Endothelial cell of umbilical vein (primary cell): ENCODE results near the gene CEACAM1. TPM values are rescaled to one million over a fixed set of nuclear protein-coding genes. Genes with fewer than 3 reads are reported as not detected.

ENCODE experiments used
- BruUV-seq: library from RNA; stranded (reverse); fragments of 400-500 nt; replicated peaks from 2 replicates; lab custom pipeline; 2021; lab: Mats Ljungman, UMichigan
- CTCF ChIA-PET: fragments of 300-600, 350-600 bp; sonication (Branson Sonifier 250); formaldehyde crosslinking; loops from one replicate; lab custom pipeline; 2021; ENCODE audit warnings: antibody characterized with exemption, inconsistent platforms; lab: Charles Lee
- POLR2A ChIA-PET: fragments of 300-600, 350-600 bp; sonication (Branson Sonifier 250); formaldehyde crosslinking; loops from one replicate; lab custom pipeline; 2021; ENCODE audit warnings: antibody characterized with exemption, inconsistent platforms; lab: Charles Lee
- DNase-seq: peaks from one replicate; pipeline ENCODE4 v3.0.0-alpha.2; 2011; ENCODE audit warnings: low read depth, low spot score
- FAIRE-seq: peaks from 2 replicates; lab custom pipeline; 2011; peaks lifted over from hg19 to GRCh38; lab: Jason Lieb, UNC
- H2AFZ ChIP-seq: 2 replicates; pipeline ENCODE4 v1.6.0; 2012; ENCODE audit warnings: low read depth, low read length, control low read depth, inconsistent platforms
- H3K27ac ChIP-seq: 2 replicates; pipeline ENCODE4 v1.5.1; 2011; ENCODE audit warnings: low read depth, mild to moderate bottlenecking, control low read depth, low read length, moderate library complexity; ENCODE audit not compliant: insufficient read depth
- H3K27me3 ChIP-seq, 2 experiments: 2 replicates each; pipeline versions ENCODE4 v1.6.0 to v1.6.1; 2011; ENCODE audit warnings: low read length in 2 of 2, mixed read lengths in 1 of 2; ENCODE audit not compliant: control insufficient read depth in 2 of 2, insufficient read depth in 2 of 2
- H3K36me3 ChIP-seq, 2 experiments: 2 replicates in 1 of 2; 3 replicates in 1 of 2; pipeline ENCODE4 v1.5.1; 2011; ENCODE audit warnings: low read length in 2 of 2, mild to moderate bottlenecking in 1 of 2, moderate library complexity in 1 of 2; ENCODE audit not compliant: control insufficient read depth in 2 of 2, insufficient read depth in 2 of 2; ENCODE audit errors: extremely low read depth in 1 of 2
- H3K4me1 ChIP-seq: 3 replicates; pipeline ENCODE4 v1.5.1; 2011; ENCODE audit warnings: mild to moderate bottlenecking, low read length; ENCODE audit not compliant: control insufficient read depth, insufficient read depth; ENCODE audit errors: extremely low read depth
- H3K4me2 ChIP-seq: 2 replicates; pipeline ENCODE4 v1.6.1; 2011; ENCODE audit warnings: low read length, control low read depth, mixed read lengths; ENCODE audit not compliant: insufficient read depth
- H3K4me3 ChIP-seq, 3 experiments: fragments of 200-600 bp in 1 of 3; sonication (generic), shearing (Covaris generic) in 1 of 3; replicated peaks in 1 of 3; 2 replicates each; pipeline ENCODE4 v1.5.1; 2011 to 2016; ENCODE audit warnings: control low read depth in 3 of 3, low read length in 3 of 3, mild to moderate bottlenecking in 2 of 3, inconsistent platforms in 1 of 3, low read depth in 1 of 3, moderate library complexity in 1 of 3; ENCODE audit not compliant: insufficient read depth in 1 of 3
- H3K79me2 ChIP-seq: 2 replicates; pipeline ENCODE4 v1.6.0; 2012; ENCODE audit warnings: low read length, inconsistent platforms; ENCODE audit not compliant: control insufficient read depth, insufficient read depth
- H3K9ac ChIP-seq: replicated peaks from 2 replicates; pipeline ENCODE3; 2011; ENCODE audit warnings: low read length, control low read depth; ENCODE audit not compliant: insufficient read depth; ENCODE audit errors: extremely low read depth
- H3K9me1 ChIP-seq: replicated peaks from 3 replicates; pipeline ENCODE4 v1.6.0; 2011; ENCODE audit warnings: mild to moderate bottlenecking, low read length; ENCODE audit not compliant: control insufficient read depth, insufficient read depth; ENCODE audit errors: extremely low read depth
- H3K9me3 ChIP-seq: replicated peaks from 2 replicates; pipeline ENCODE4 v1.5.1; 2012; ENCODE audit warnings: low read length, inconsistent platforms; ENCODE audit not compliant: control insufficient read depth, insufficient read depth
- H4K20me1 ChIP-seq: replicated peaks from 2 replicates; pipeline ENCODE3; 2011; ENCODE audit warnings: mild to moderate bottlenecking, low read length; ENCODE audit not compliant: control insufficient read depth, insufficient read depth; ENCODE audit errors: extremely low read depth
- CTCF ChIP-seq, 2 donors: IDR thresholded peaks; 1 replicate in 1 of 2; 2 replicates in 1 of 2; pipeline ENCODE4 v1.5.1; 2011; ENCODE audit warnings: low read length in 2 of 2, mild to moderate bottlenecking in 2 of 2, moderate library complexity in 2 of 2, control low read depth in 1 of 2, inconsistent platforms in 1 of 2, low read depth in 1 of 2; ENCODE audit not compliant: insufficient read depth in 1 of 2; ENCODE audit errors: extremely low read depth in 1 of 2
- EZH2 ChIP-seq: IDR thresholded peaks from 2 replicates; pipeline ENCODE4 v1.6.1; 2012; ENCODE audit warnings: borderline replicate concordance, low read depth, mild to moderate bottlenecking, moderate library complexity, low read length, inconsistent platforms; ENCODE audit not compliant: severe bottlenecking
- FOS ChIP-seq: IDR thresholded peaks from 2 replicates; pipeline ENCODE4 v1.6.1; 2011; ENCODE audit warnings: mild to moderate bottlenecking, low read length, moderate library complexity, borderline replicate concordance; ENCODE audit not compliant: insufficient read depth
- GATA2 ChIP-seq: IDR thresholded peaks from 2 replicates; pipeline ENCODE4 v1.7.0; 2011; ENCODE audit warnings: low read depth, mild to moderate bottlenecking, moderate library complexity, mixed read lengths, low read length; ENCODE audit not compliant: insufficient read length, insufficient read depth
- JUN ChIP-seq: IDR thresholded peaks from 2 replicates; pipeline ENCODE4 v1.6.1; 2011; ENCODE audit warnings: borderline replicate concordance, low read depth; ENCODE audit not compliant: insufficient read length, insufficient read depth
- MAX ChIP-seq: IDR thresholded peaks from 2 replicates; pipeline ENCODE4 v1.6.1; 2011; ENCODE audit not compliant: insufficient read depth, insufficient read length
- MYC ChIP-seq: IDR thresholded peaks from one replicate; pipeline ENCODE4 v1.6.1; 2011; ENCODE audit warnings: mild to moderate bottlenecking, low read depth, low read length
- POLR2A ChIP-seq: IDR thresholded peaks from 2 replicates; pipeline ENCODE4 v1.6.1; 2012; ENCODE audit warnings: low read depth, mild to moderate bottlenecking, control low read depth, low read length
- POLR2AphosphoS5 ChIP-seq: IDR thresholded peaks from 2 replicates; pipeline ENCODE4 v1.6.1; 2012; ENCODE audit warnings: low read depth, mild to moderate bottlenecking, control low read depth, low read length, moderate library complexity; ENCODE audit not compliant: insufficient read depth
- dilution Hi-C: fragments of 300-500 bp; cut with MboI; formaldehyde crosslinking; loops from one replicate; pipeline ENCODE4 v1.15.0; 2019; ENCODE audit warnings: low sequenced_read_pairs; ENCODE audit not compliant: extremely low pct_ligation_motif_present
- intact Hi-C: fragments of 100-400 bp; cut with micrococcal nuclease; formaldehyde crosslinking; loops from one replicate; pipeline ENCODE4 v1.10.0; 2022
- polyA plus RNA-seq, 4 experiments: library from polyadenylated mRNA; depleted of rRNA in 3 of 4; stranded (reverse) in 3 of 4; unstranded in 1 of 4; fragments of >200 nt; gene quantifications; 2 replicates each; pipeline versions ENCODE4 v1.2.1 to v1.2.3, GENCODE V29; 2011 to 2012; ENCODE audit warnings: missing spikeins in 1 of 4
- total RNA-seq: library from RNA; stranded (reverse); gene quantifications from 2 replicates; pipeline ENCODE4 v1.2.3, GENCODE V29; 2021

Gene CEACAM1
- total and polyA plus RNA-seq, 2 donors (not counting 3 experiments of a cell fraction or from before 2014, with no cell fraction given) = 3.5 to 3.6 TPM

GRCh38 chr19:42540071-42540553 lies 11.8 kb upstream of the CEACAM1 start:
- no peaks in the 10 kb centered on the region for H3K9me1 ChIP-seq
- DNase-seq (no peak), FAIRE-seq (no peak)
- intact Hi-C loops = no loop called here
- no peak overlapping the region for H3K4me3 ChIP-seq
- no peaks in the 10 kb centered on the region for H3K9me3 ChIP-seq
- H3K4me2 ChIP-seq = no peak overlapping the region
- dilution Hi-C loops = no loop called here
- H3K27ac ChIP-seq = no peak overlapping the region
- H3K27me3 ChIP-seq = no peaks in the 10 kb centered on the region
- no peaks in the 10 kb centered on the region for H3K4me1 ChIP-seq
- H3K79me2 ChIP-seq = no peaks in the 10 kb centered on the region
- H4K20me1 ChIP-seq = no peaks in the 10 kb centered on the region
- no peaks in the 10 kb centered on the region for H3K36me3 ChIP-seq
- H2AFZ ChIP-seq = no peak overlapping the region
- POLR2A ChIA-PET = no interaction called here
- CTCF ChIA-PET = interaction anchor here (0.9 to 1.5 kb wide), 3 partner anchors 11 to 99 kb away, joined by 3 to 4 read pairs (median 4); partner anchors contain the start of gene CEACAM1
- no TSS peak for BruUV-seq
- no peak for TF ChIP-seq FOS
- TF ChIP-seq POLR2AphosphoS5 = no peak
- no peak for TF ChIP-seq CTCF (IDR thresholded peaks at IDR 0.05; ENCODE audit: extremely low read depth in 1 of 2, insufficient read depth in 1 of 2, low read depth in 1 of 2, low read length in 2 of 2)
- TF ChIP-seq EZH2 = no peak
- no peak for TF ChIP-seq POLR2A
- TF ChIP-seq GATA2 = no peak
- TF ChIP-seq MAX = no peak
- TF ChIP-seq MYC = no peak
- TF ChIP-seq JUN = no peak
- H3K9ac ChIP-seq = no peak overlapping the region
